SK-N-SH treated with all-trans-retinoic acid at 6 μM for 48 hours (cell line): ENCODE measurements around the gene PEX5L.
A peak's percentile ranks its signal among the peaks of the same experiment; 100 is the strongest.

ENCODE experiments used
- ATAC-seq: fragments of 200-7000 bp; cut with Tn5 transposase; 3 replicates; pipeline ENCODE4 v1.9.1; 2020; ENCODE audit warnings: mild to moderate bottlenecking, moderate library complexity
- CREB5 ChIP-seq: fragments of 250-450 bp; sonication (Bioruptor Pico); IDR thresholded peaks from 2 replicates; pipeline ENCODE4 v1.5.1; 2020; ENCODE audit warnings: low read depth, mild to moderate bottlenecking, moderate library complexity
- CSDC2 ChIP-seq: fragments of 250-450 bp; sonication (Bioruptor Pico); IDR thresholded peaks from 2 replicates; pipeline ENCODE4 v1.5.0; 2020; ENCODE audit warnings: mild to moderate bottlenecking, moderate library complexity
- GLIS3 ChIP-seq: fragments of 250-450 bp; sonication (Bioruptor Pico); IDR thresholded peaks from 2 replicates; pipeline ENCODE4 v1.5.0; 2020; ENCODE audit warnings: mild to moderate bottlenecking, moderate library complexity
- ISL1 ChIP-seq: fragments of 250-450 bp; sonication (Bioruptor Pico); IDR thresholded peaks from 2 replicates; pipeline ENCODE4 v2.1.2; 2022; ENCODE audit warnings: mild to moderate bottlenecking, moderate library complexity
- OSR1 ChIP-seq: fragments of 250-450 bp; sonication (Bioruptor Pico); IDR thresholded peaks from 2 replicates; pipeline ENCODE4 v1.8.0; 2022; ENCODE audit warnings: moderate library complexity, mild to moderate bottlenecking, inconsistent platforms
- PPARA ChIP-seq: fragments of 250-450 bp; sonication (Bioruptor Pico); IDR thresholded peaks from 2 replicates; pipeline ENCODE4 v1.5.0; 2020; ENCODE audit warnings: mild to moderate bottlenecking, borderline replicate concordance
- RARB ChIP-seq: fragments of 250-450 bp; sonication (Bioruptor Pico); IDR thresholded peaks from 2 replicates; pipeline ENCODE4 v1.8.0; 2021; ENCODE audit warnings: mild to moderate bottlenecking, moderate library complexity
- SNAI2 ChIP-seq: fragments of 250-450 bp; sonication (Bioruptor Pico); IDR thresholded peaks from 2 replicates; pipeline ENCODE4 v1.5.0; 2020; ENCODE audit warnings: mild to moderate bottlenecking, moderate library complexity
- TCF4 ChIP-seq: fragments of 250-450 bp; sonication (Bioruptor Pico); IDR thresholded peaks from 2 replicates; pipeline ENCODE4 v1.8.0; 2021; ENCODE audit warnings: mild to moderate bottlenecking, moderate library complexity, borderline replicate concordance
- ZC3H10 ChIP-seq: fragments of 250-450 bp; sonication (Bioruptor Pico); IDR thresholded peaks from 2 replicates; pipeline ENCODE4 v1.5.1; 2021; ENCODE audit warnings: mild to moderate bottlenecking, moderate library complexity
- ZFP3 ChIP-seq: fragments of 250-450 bp; sonication (Bioruptor Pico); IDR thresholded peaks from 2 replicates; pipeline ENCODE4 v1.5.0; 2020; ENCODE audit warnings: mild to moderate bottlenecking, moderate library complexity
- ZFP30 ChIP-seq: fragments of 450-650 bp; formaldehyde crosslinking; IDR thresholded peaks from 2 replicates; pipeline ENCODE4 v1.5.0; 2022; ENCODE audit warnings: mild to moderate bottlenecking, moderate library complexity
- ZNF565 ChIP-seq: fragments of 450-650 bp; formaldehyde crosslinking; conservative IDR thresholded peaks from 2 replicates; pipeline ENCODE4 v1.5.0; 2020; ENCODE audit warnings: low read depth, mild to moderate bottlenecking, moderate library complexity
- ZNF70 ChIP-seq: fragments of 450-650 bp; formaldehyde crosslinking; IDR thresholded peaks from 2 replicates; pipeline ENCODE4 v1.5.0; 2020; ENCODE audit warnings: mild to moderate bottlenecking, moderate library complexity
- ZNF8 ChIP-seq: fragments of 450-650 bp; formaldehyde crosslinking; IDR thresholded peaks from 2 replicates; pipeline ENCODE4 v1.5.0; 2020; ENCODE audit warnings: mild to moderate bottlenecking, moderate library complexity
- TF ChIP-seq, protein P1 (sequence below): fragments of 250-450 bp; sonication (Bioruptor Pico); IDR thresholded peaks from 2 replicates; pipeline ENCODE4 v1.8.0; 2021; ENCODE audit warnings: low read depth, mild to moderate bottlenecking, moderate library complexity, borderline replicate concordance
- TF ChIP-seq, protein P2 (sequence below): fragments of 250-450 bp; sonication (Bioruptor Pico); IDR thresholded peaks from 2 replicates; pipeline ENCODE4 v1.5.1; 2021; ENCODE audit warnings: mild to moderate bottlenecking, moderate library complexity
- TF ChIP-seq, protein P3 (sequence below): fragments of 250-450 bp; sonication (Bioruptor Pico); IDR thresholded peaks from 2 replicates; pipeline ENCODE4 v1.5.0; 2020; ENCODE audit warnings: mild to moderate bottlenecking, moderate library complexity
- TF ChIP-seq, protein P4 (sequence below): fragments of 250-450 bp; sonication (Bioruptor Pico); IDR thresholded peaks from 2 replicates; pipeline ENCODE4 v1.8.0; 2020; ENCODE audit warnings: mild to moderate bottlenecking, moderate library complexity, borderline replicate concordance

Gene PEX5L

GRCh38 chr3:179943117-179943880 lies 93.4 kb downstream of the PEX5L start (continued):
- TF ChIP-seq, protein P1, sequence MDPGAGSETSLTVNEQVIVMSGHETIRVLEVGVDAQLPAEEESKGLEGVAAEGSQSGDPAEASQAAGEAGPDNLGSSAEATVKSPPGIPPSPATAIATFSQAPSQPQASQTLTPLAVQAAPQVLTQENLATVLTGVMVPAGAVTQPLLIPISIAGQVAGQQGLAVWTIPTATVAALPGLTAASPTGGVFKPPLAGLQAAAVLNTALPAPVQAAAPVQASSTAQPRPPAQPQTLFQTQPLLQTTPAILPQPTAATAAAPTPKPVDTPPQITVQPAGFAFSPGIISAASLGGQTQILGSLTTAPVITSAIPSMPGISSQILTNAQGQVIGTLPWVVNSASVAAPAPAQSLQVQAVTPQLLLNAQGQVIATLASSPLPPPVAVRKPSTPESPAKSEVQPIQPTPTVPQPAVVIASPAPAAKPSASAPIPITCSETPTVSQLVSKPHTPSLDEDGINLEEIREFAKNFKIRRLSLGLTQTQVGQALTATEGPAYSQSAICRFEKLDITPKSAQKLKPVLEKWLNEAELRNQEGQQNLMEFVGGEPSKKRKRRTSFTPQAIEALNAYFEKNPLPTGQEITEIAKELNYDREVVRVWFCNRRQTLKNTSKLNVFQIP (CRISPR knock-in tag), result no peak
- TF ChIP-seq, all 23 proteins: peak for 0

DNA sequence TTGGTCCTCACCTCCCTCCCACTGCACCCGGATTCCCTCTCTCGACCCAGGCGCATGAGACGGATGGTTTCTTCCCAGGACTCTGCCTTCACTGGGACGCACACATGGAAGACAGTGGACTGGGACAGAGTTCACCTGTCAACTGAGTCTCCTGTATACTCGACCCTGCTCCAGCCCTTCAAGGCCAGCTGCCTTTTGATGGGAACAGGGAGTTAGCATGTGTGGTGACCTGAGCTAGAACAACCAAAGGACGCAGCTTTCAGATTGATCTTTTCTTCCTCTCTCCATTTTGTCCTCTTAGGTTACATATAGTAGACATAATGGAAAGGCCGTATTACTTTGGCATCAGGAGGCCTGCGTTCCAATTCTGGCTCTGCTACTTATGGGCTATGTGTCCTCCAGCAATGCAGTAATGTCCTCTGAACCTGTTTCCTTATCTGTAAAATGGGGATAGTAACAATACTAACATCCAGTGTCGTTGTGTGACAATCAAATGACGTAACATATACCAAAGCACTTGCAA lies 94.1 kb downstream of the PEX5L start:
- ATAC-seq, result peak; percentile 33
- TF ChIP-seq, protein P2, sequence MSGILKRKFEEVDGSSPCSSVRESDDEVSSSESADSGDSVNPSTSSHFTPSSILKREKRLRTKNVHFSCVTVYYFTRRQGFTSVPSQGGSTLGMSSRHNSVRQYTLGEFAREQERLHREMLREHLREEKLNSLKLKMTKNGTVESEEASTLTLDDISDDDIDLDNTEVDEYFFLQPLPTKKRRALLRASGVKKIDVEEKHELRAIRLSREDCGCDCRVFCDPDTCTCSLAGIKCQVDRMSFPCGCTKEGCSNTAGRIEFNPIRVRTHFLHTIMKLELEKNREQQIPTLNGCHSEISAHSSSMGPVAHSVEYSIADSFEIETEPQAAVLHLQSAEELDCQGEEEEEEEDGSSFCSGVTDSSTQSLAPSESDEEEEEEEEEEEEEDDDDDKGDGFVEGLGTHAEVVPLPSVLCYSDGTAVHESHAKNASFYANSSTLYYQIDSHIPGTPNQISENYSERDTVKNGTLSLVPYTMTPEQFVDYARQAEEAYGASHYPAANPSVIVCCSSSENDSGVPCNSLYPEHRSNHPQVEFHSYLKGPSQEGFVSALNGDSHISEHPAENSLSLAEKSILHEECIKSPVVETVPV (CRISPR knock-in tag), result no peak
- TF ChIP-seq ZNF8 (CRISPR knock-in tag) (no peak), PPARA (CRISPR knock-in tag) (no peak), SNAI2 (no peak), CSDC2 (CRISPR knock-in tag) (no peak), ZNF565 (CRISPR knock-in tag) (no peak), ZFP3 (CRISPR knock-in tag) (no peak)
- TF ChIP-seq, protein P1 (CRISPR knock-in tag), result no peak
- TF ChIP-seq, protein P3, sequence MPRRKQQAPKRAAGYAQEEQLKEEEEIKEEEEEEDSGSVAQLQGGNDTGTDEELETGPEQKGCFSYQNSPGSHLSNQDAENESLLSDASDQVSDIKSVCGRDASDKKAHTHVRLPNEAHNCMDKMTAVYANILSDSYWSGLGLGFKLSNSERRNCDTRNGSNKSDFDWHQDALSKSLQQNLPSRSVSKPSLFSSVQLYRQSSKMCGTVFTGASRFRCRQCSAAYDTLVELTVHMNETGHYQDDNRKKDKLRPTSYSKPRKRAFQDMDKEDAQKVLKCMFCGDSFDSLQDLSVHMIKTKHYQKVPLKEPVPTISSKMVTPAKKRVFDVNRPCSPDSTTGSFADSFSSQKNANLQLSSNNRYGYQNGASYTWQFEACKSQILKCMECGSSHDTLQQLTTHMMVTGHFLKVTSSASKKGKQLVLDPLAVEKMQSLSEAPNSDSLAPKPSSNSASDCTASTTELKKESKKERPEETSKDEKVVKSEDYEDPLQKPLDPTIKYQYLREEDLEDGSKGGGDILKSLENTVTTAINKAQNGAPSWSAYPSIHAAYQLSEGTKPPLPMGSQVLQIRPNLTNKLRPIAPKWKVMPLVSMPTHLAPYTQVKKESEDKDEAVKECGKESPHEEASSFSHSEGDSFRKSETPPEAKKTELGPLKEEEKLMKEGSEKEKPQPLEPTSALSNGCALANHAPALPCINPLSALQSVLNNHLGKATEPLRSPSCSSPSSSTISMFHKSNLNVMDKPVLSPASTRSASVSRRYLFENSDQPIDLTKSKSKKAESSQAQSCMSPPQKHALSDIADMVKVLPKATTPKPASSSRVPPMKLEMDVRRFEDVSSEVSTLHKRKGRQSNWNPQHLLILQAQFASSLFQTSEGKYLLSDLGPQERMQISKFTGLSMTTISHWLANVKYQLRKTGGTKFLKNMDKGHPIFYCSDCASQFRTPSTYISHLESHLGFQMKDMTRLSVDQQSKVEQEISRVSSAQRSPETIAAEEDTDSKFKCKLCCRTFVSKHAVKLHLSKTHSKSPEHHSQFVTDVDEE (CRISPR knock-in tag), result no peak

- TF ChIP-seq RARB, result no peak
- no peak for TF ChIP-seq ZFP30 (CRISPR knock-in tag)
- no peak for TF ChIP-seq ZC3H10 (CRISPR knock-in tag)
- no peak for TF ChIP-seq PPARA (CRISPR knock-in tag)
- TF ChIP-seq, protein P3 (CRISPR knock-in tag), result no peak
- no peak for TF ChIP-seq GLIS3
- no peak for TF ChIP-seq SNAI2
- TF ChIP-seq, protein P4, sequence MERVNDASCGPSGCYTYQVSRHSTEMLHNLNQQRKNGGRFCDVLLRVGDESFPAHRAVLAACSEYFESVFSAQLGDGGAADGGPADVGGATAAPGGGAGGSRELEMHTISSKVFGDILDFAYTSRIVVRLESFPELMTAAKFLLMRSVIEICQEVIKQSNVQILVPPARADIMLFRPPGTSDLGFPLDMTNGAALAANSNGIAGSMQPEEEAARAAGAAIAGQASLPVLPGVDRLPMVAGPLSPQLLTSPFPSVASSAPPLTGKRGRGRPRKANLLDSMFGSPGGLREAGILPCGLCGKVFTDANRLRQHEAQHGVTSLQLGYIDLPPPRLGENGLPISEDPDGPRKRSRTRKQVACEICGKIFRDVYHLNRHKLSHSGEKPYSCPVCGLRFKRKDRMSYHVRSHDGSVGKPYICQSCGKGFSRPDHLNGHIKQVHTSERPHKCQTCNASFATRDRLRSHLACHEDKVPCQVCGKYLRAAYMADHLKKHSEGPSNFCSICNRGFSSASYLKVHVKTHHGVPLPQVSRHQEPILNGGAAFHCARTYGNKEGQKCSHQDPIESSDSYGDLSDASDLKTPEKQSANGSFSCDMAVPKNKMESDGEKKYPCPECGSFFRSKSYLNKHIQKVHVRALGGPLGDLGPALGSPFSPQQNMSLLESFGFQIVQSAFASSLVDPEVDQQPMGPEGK (CRISPR knock-in tag), result no peak
- no peak for TF ChIP-seq ISL1 (CRISPR knock-in tag)
- TF ChIP-seq, protein P1 (CRISPR knock-in tag), result no peak
- no peak for TF ChIP-seq ZNF70
- TF ChIP-seq CSDC2 (CRISPR knock-in tag), result no peak
- TF ChIP-seq CREB5 (CRISPR knock-in tag), result no peak
- TF ChIP-seq OSR1, result no peak
- TF ChIP-seq TCF4 (CRISPR knock-in tag), result no peak
- TF ChIP-seq ZNF8 (CRISPR knock-in tag), result no peak
- ATAC-seq, result no peak
Measured at GRCh38 chr3:179935710-179936109, 101.0 kb downstream of the PEX5L start.
